Measurements from ENCODE around the gene CARS1. TPM values are rescaled to one million over a fixed set of nuclear protein-coding genes. Genes with fewer than 3 reads are reported as not detected.

Gene CARS1
- polyA plus RNA-seq, 1 experiment = 175 TPM

GRCh38 chr11:3009481-3009880 lies 47.7 kb downstream of the CARS1 start:
- TF ChIP-seq CTCF (IDR thresholded peaks at IDR 0.05; ENCODE audit: insufficient read depth, low read depth, low read length) = no peak
- POLR2A ChIA-PET = interaction anchor here (0.6 kb wide), 1 partner anchor 160 kb away, joined by 22 read pairs; no protein-coding TSS in a partner anchor
- H3K4me3 ChIP-seq (ENCODE audit: low read depth, low read length) = no peak overlapping the region
- H3K36me3 ChIP-seq (ENCODE audit: control insufficient read depth, insufficient read depth, low read length) = peaks cover 60% of the 10 kb centered on the region
- CTCF ChIA-PET = no interaction called here
- no peak for DNase-seq (ENCODE audit: low read depth)
- no peaks in the 10 kb centered on the region for H3K27me3 ChIP-seq (ENCODE audit: control insufficient read depth, insufficient read depth, low read length)

- ChIA-PET CTCF (interaction anchor here (0.9 kb wide), 1 partner anchor 477 kb away, joined by 3 read pairs; no protein-coding TSS in a partner anchor), POLR2A (interaction anchor here (0.6 kb wide), 1 partner anchor 161 kb away, joined by 22 read pairs; no protein-coding TSS in a partner anchor)
- Histone ChIP-seq H3K27me3 (ENCODE audit: control insufficient read depth, insufficient read depth, low read length) (no peaks in the 10 kb centered on the region), H3K36me3 (ENCODE audit: control insufficient read depth, insufficient read depth, low read length) (peaks cover 61% of the 10 kb centered on the region), H3K4me3 (ENCODE audit: low read depth, low read length) (no peak overlapping the region)
- no peak for DNase-seq (ENCODE audit: low read depth)
- no peak for TF ChIP-seq CTCF (IDR thresholded peaks at IDR 0.05; ENCODE audit: insufficient read depth, low read depth, low read length)
Observed at GRCh38 chr11:3008746-3009336, 48.4 kb downstream of the CARS1 start.

GRCh38 chr11:3007404-3008010 lies 49.7 kb downstream of the CARS1 start:
- ChIA-PET POLR2A (no interaction called here), CTCF (interaction anchor here (0.9 kb wide), 1 partner anchor 475 kb away, joined by 3 read pairs; no protein-coding TSS in a partner anchor)
- TF ChIP-seq CTCF (IDR thresholded peaks at IDR 0.05; ENCODE audit: insufficient read depth, low read depth, low read length) = no peak
- Histone ChIP-seq H3K36me3 (ENCODE audit: control insufficient read depth, insufficient read depth, low read length) (peaks cover 68% of the 10 kb centered on the region), H3K4me3 (ENCODE audit: low read depth, low read length) (no peak overlapping the region), H3K27me3 (ENCODE audit: control insufficient read depth, insufficient read depth, low read length) (no peaks in the 10 kb centered on the region)
- DNase-seq (ENCODE audit: low read depth) = no peak

GRCh38 chr11:3006505-3007260 lies 50.5 kb downstream of the CARS1 start:
- ChIA-PET CTCF (no interaction called here), POLR2A (no interaction called here)
- no peak for DNase-seq (ENCODE audit: low read depth)
- Histone ChIP-seq H3K4me3 (ENCODE audit: low read depth, low read length) (no peak overlapping the region), H3K36me3 (ENCODE audit: control insufficient read depth, insufficient read depth, low read length) (peaks cover 67% of the 10 kb centered on the region), H3K27me3 (ENCODE audit: control insufficient read depth, insufficient read depth, low read length) (no peaks in the 10 kb centered on the region)
- TF ChIP-seq CTCF (IDR thresholded peaks at IDR 0.05; ENCODE audit: insufficient read depth, low read depth, low read length) = no peak

GRCh38 chr11:3004481-3004880 lies 52.7 kb downstream of the CARS1 start:
- Histone ChIP-seq H3K4me3 (ENCODE audit: low read depth, low read length) (no peak overlapping the region), H3K27me3 (ENCODE audit: control insufficient read depth, insufficient read depth, low read length) (no peaks in the 10 kb centered on the region), H3K36me3 (ENCODE audit: control insufficient read depth, insufficient read depth, low read length) (peaks cover 67% of the 10 kb centered on the region)
- TF ChIP-seq CTCF (IDR thresholded peaks at IDR 0.05; ENCODE audit: insufficient read depth, low read depth, low read length) = no peak
- DNase-seq (ENCODE audit: low read depth) = no peak
- CTCF ChIA-PET = interaction anchor here (1.7 kb wide), 1 partner anchor 33 kb away, joined by 4 read pairs; no protein-coding TSS in a partner anchor
- POLR2A ChIA-PET = no interaction called here

Data from BJ (cell line).